RWPE1 (cell line): ENCODE data around the gene RAB41.

Experiments
- CTCF ChIA-PET: fragments of 350-600 bp; sonication (Branson Sonifier 250); formaldehyde crosslinking; extraction: SDS; loops from one replicate; lab custom pipeline; 2021; lab: Yijun Ruan, JAX
- POLR2A ChIA-PET: fragments of 400-600 bp; formaldehyde crosslinking; extraction: SDS; loops from one replicate; lab custom pipeline; 2020; ENCODE audit warnings: antibody characterized with exemption; ENCODE audit not compliant: low non-redundant PET; lab: Yijun Ruan, JAX
- DNase-seq: peaks from one replicate; pipeline ENCODE4 v3.0.0; 2012; ENCODE audit warnings: low spot score
- H3K27ac ChIP-seq: fragments of 450-650 bp; 2 replicates; pipeline ENCODE4 v1.5.1; 2017
- TF ChIP-seq, protein P1 (sequence below): fragments of 450-650 bp; conservative IDR thresholded peaks from 2 replicates; pipeline ENCODE4 v1.5.1; 2017; ENCODE audit warnings: low read depth, mild to moderate bottlenecking

RAB41 gene

DNA sequence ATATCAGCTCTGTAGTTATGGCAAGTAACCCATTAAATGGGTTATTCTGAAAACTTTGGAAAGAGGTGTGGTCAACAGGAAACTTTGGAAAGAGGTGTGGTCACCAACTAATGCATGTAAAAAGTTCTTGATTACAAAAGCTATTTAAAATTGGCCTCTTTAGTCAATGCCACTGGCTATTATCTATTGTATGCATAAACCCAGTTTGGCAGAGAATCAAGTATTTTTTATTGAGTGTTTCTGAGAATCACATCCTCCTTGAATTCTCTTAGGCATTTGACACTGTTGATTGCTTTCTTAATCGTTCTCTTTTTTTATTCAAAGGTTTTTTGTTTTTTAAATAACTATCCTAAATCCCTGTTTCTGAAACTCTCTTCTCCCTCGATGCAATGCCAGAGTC, 29.5 kb upstream of the RAB41 start:
- no peak for DNase-seq
- TF ChIP-seq, protein P1, sequence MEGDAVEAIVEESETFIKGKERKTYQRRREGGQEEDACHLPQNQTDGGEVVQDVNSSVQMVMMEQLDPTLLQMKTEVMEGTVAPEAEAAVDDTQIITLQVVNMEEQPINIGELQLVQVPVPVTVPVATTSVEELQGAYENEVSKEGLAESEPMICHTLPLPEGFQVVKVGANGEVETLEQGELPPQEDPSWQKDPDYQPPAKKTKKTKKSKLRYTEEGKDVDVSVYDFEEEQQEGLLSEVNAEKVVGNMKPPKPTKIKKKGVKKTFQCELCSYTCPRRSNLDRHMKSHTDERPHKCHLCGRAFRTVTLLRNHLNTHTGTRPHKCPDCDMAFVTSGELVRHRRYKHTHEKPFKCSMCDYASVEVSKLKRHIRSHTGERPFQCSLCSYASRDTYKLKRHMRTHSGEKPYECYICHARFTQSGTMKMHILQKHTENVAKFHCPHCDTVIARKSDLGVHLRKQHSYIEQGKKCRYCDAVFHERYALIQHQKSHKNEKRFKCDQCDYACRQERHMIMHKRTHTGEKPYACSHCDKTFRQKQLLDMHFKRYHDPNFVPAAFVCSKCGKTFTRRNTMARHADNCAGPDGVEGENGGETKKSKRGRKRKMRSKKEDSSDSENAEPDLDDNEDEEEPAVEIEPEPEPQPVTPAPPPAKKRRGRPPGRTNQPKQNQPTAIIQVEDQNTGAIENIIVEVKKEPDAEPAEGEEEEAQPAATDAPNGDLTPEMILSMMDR = no peak
- no peak overlapping the region for H3K27ac ChIP-seq
- POLR2A ChIA-PET = no interaction called here
- CTCF ChIA-PET = no interaction called here

GRCh38 chrX:70253377-70254062, 28.5 kb upstream of the RAB41 start:
- POLR2A ChIA-PET = no interaction called here

DNA sequence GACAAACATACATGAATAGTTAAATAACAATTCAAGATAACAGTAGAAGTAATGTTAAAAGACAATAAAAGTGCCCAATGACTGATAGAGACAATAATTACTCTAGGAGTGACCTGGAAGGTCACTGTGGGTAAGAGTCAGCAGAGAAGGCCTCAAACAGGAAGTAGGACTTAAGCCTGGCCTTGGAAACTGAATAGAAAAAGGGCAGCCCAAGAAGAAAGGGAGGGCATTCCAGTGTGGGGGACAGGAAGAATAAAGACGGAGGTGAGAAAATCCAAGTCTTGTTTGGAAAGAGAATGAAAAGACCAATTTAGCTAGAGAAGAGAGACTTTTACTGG, 27.9 kb upstream of the RAB41 start:
- no peak for DNase-seq
- CTCF ChIA-PET = no interaction called here
- TF ChIP-seq, protein P1 = no peak
- POLR2A ChIA-PET = no interaction called here
- no peak overlapping the region for H3K27ac ChIP-seq

More at GRCh38 chrX:70253377-70254062, 28.5 kb upstream of the RAB41 start:
- TF ChIP-seq, protein P1 = no peak
- DNase-seq = peak; percentile 61
- CTCF ChIA-PET = no interaction called here
- no peak overlapping the region for H3K27ac ChIP-seq

- TF ChIP-seq, protein P1 = no peak
- ChIA-PET CTCF (no interaction called here), POLR2A (no interaction called here)
- no peak for DNase-seq
- H3K27ac ChIP-seq = no peak overlapping the region
Observed at GRCh38 chrX:70254909-70255308, 27.1 kb upstream of the RAB41 start.

DNA sequence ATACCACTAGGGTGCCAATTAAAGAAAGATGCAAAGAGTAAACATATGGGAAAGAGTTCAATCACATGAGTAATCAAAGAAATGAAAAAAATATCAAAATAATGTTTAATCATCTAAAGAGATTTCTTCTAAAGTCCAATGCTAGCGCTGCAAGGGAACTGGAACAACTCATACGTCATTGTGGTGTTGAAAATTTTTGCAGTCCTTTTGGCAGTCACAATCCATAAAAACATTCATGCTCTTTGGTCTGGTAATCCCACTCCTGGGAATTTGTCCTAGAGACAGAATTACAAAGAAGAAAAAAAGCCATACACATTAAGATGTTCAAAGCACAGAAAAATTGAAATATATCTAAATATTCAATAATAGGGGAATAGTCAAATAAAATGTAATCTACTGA, 26.5 kb upstream of the RAB41 start:
- ChIA-PET POLR2A (no interaction called here), CTCF (no interaction called here)
- no peak for DNase-seq
- TF ChIP-seq, protein P1 = no peak
- no peak overlapping the region for H3K27ac ChIP-seq

GRCh38 chrX:70257423-70258288, 24.3 kb upstream of the RAB41 start:
- CTCF ChIA-PET = no interaction called here
- TF ChIP-seq, protein P1 = no peak
- no peak for DNase-seq

More at GRCh38 chrX:70257423-70258288, 24.3 kb upstream of the RAB41 start:
- no peak overlapping the region for H3K27ac ChIP-seq
- POLR2A ChIA-PET = no interaction called here
